Neural cell (in vitro differentiated cells): Measurements from ENCODE around the gene OR51M1. TPM values are rescaled to one million over a fixed set of nuclear protein-coding genes. Genes with fewer than 3 reads are reported as not detected.
"Not testable (repeated sequence)": the region's sequence is repeated elsewhere in the genome, so short reads cannot be mapped to it uniquely, and the experiment has no call there.

Experiments
- H2AFZ ChIP-seq: fragments of 200-600, 300-800 bp; sonication (generic), shearing (Covaris generic); 2 replicates; pipeline ENCODE4 v1.6.0; 2014; ENCODE audit warnings: low read depth, mild to moderate bottlenecking, antibody characterized with exemption, low read length, moderate library complexity
- H3F3A ChIP-seq: fragments of 200-600 bp; shearing (Covaris generic); 2 replicates; pipeline ENCODE4 v1.6.1; 2016; ENCODE audit warnings: mild to moderate bottlenecking, moderate library complexity, mixed read lengths, antibody characterized with exemption, low read length; ENCODE audit not compliant: insufficient read depth, poor library complexity, severe bottlenecking
- H3K27ac ChIP-seq: fragments of 200-600, 300-800 bp; sonication (generic), shearing (Covaris generic); 2 replicates; pipeline ENCODE4 v1.5.1; 2014; ENCODE audit warnings: mild to moderate bottlenecking, low read length, moderate library complexity
- H3K27me3 ChIP-seq: fragments of 300-800, 200-600 bp; sonication (generic), shearing (Covaris generic); 2 replicates; pipeline ENCODE4 v1.6.0; 2014; ENCODE audit warnings: mild to moderate bottlenecking, low read depth, low read length, moderate library complexity; ENCODE audit not compliant: insufficient read depth
- H3K36me3 ChIP-seq: fragments of 300-800, 200-600 bp; sonication (generic), shearing (Covaris generic); 2 replicates; pipeline ENCODE4 v1.5.1; 2014; ENCODE audit warnings: mild to moderate bottlenecking, antibody characterized with exemption, low read length, moderate library complexity; ENCODE audit not compliant: insufficient read depth
- H3K4me2 ChIP-seq: fragments of 300-800, 200-600 bp; sonication (generic), shearing (Covaris generic); 2 replicates; pipeline ENCODE4 v1.6.0; 2014; ENCODE audit warnings: mild to moderate bottlenecking, low read length
- H3K4me3 ChIP-seq: fragments of 300-800, 200-600 bp; sonication (generic), shearing (Covaris generic); 2 replicates; pipeline ENCODE4 v1.5.1; 2014; ENCODE audit warnings: mild to moderate bottlenecking, low read length, moderate library complexity
- H3K79me2 ChIP-seq: fragments of 200-600 bp; shearing (Covaris generic); replicated peaks from 2 replicates; pipeline ENCODE4 v1.6.0; 2014; ENCODE audit warnings: mild to moderate bottlenecking, low read length, moderate library complexity; ENCODE audit not compliant: insufficient read depth
- H3K9ac ChIP-seq: fragments of 300-800, 200-600 bp; sonication (generic), shearing (Covaris generic); 2 replicates; pipeline ENCODE4 v1.6.1; 2016; ENCODE audit warnings: mild to moderate bottlenecking, low read length, mixed read lengths
- H3K9me2 ChIP-seq: fragments of 200-600 bp; shearing (Covaris generic); 2 replicates; pipeline ENCODE4 v1.6.1; 2016; ENCODE audit warnings: mild to moderate bottlenecking, low read length, mixed read lengths; ENCODE audit not compliant: insufficient read depth
- H3K9me3 ChIP-seq: fragments of 200-600, 300-800 bp; sonication (generic), shearing (Covaris generic); 2 replicates; pipeline ENCODE4 v1.6.1; 2016; ENCODE audit warnings: mild to moderate bottlenecking, mixed run types, low read length, moderate library complexity, mixed read lengths
- H4K20me1 ChIP-seq: fragments of 200-600 bp; shearing (Covaris generic); 2 replicates; pipeline ENCODE4 v1.6.1; 2016; ENCODE audit warnings: mild to moderate bottlenecking, mixed run types; ENCODE audit not compliant: insufficient read depth
- CTCF ChIP-seq: fragments of 450-650 bp; IDR thresholded peaks from 2 replicates; pipeline ENCODE4 v1.5.1; 2014; ENCODE audit warnings: antibody characterized with exemption, mild to moderate bottlenecking, moderate library complexity; ENCODE audit not compliant: poor library complexity, severe bottlenecking
- EP300 ChIP-seq: fragments of 450-650 bp; conservative IDR thresholded peaks from 2 replicates; pipeline ENCODE4 v1.6.1; 2014; ENCODE audit warnings: antibody characterized with exemption, mild to moderate bottlenecking, moderate library complexity; ENCODE audit not compliant: poor library complexity, severe bottlenecking
- EZH2 ChIP-seq: fragments of 200-600, 300-800 bp; shearing (Covaris generic), sonication (generic); IDR thresholded peaks from 2 replicates; pipeline ENCODE4 v1.6.1; 2014; ENCODE audit warnings: antibody characterized with exemption, low read length, borderline replicate concordance, mild to moderate bottlenecking; ENCODE audit not compliant: insufficient read depth, poor library complexity, severe bottlenecking
- MXI1 ChIP-seq: fragments of 450-650 bp; conservative IDR thresholded peaks from 2 replicates; pipeline ENCODE4 v1.6.1; 2014; ENCODE audit warnings: antibody characterized with exemption, mild to moderate bottlenecking; ENCODE audit not compliant: poor library complexity, severe bottlenecking
- POLR2AphosphoS5 ChIP-seq: IDR thresholded peaks from 2 replicates; pipeline ENCODE4 v1.6.1; 2012
- RAD21 ChIP-seq: fragments of 450-650 bp; conservative IDR thresholded peaks from 2 replicates; pipeline ENCODE4 v1.6.1; 2014; ENCODE audit warnings: antibody characterized with exemption, mild to moderate bottlenecking, moderate library complexity
- REST ChIP-seq: IDR thresholded peaks from 2 replicates; pipeline ENCODE4 v1.6.1; 2012; ENCODE audit warnings: borderline replicate concordance
- SMC3 ChIP-seq: fragments of 450-650 bp; conservative IDR thresholded peaks from 2 replicates; pipeline ENCODE4 v1.6.1; 2014; ENCODE audit warnings: antibody characterized with exemption, mild to moderate bottlenecking, moderate library complexity; ENCODE audit not compliant: poor library complexity
- TAF1 ChIP-seq: IDR thresholded peaks from 2 replicates; pipeline ENCODE4 v1.6.1; 2012; ENCODE audit warnings: low read depth
- polyA plus RNA-seq: library from polyadenylated mRNA; depleted of rRNA; stranded (reverse); fragments of >200 nt; gene quantifications from 2 replicates; pipeline ENCODE4 v1.2.3, GENCODE V29; 2014

Gene OR51M1
- polyA plus RNA-seq, 1 donor from 2014 or later: not detected

GRCh38 chr11:5336331-5336730 is 47.3 kb upstream of the OR51M1 start:
- no peak overlapping the region for H3K4me2 ChIP-seq
- H3K9me2 ChIP-seq: no peaks in the 10 kb centered on the region
- no peak overlapping the region for H3K9ac ChIP-seq
- H3K27me3 ChIP-seq: no peaks in the 10 kb centered on the region
- TF ChIP-seq CTCF: no peak
- no peak for TF ChIP-seq SMC3
- TF ChIP-seq MXI1: no peak
- no peak for TF ChIP-seq POLR2AphosphoS5
- no peak for TF ChIP-seq REST
- no peak for TF ChIP-seq EZH2
- no peak for TF ChIP-seq RAD21
- no peak for TF ChIP-seq EP300
- no peak for TF ChIP-seq TAF1
- H3F3A ChIP-seq: no peaks in the 10 kb centered on the region
- no peaks in the 10 kb centered on the region for H3K36me3 ChIP-seq
- no peaks in the 10 kb centered on the region for H3K9me3 ChIP-seq
- H3K27ac ChIP-seq: no peak overlapping the region
- no peak overlapping the region for H2AFZ ChIP-seq
- H4K20me1 ChIP-seq: no peaks in the 10 kb centered on the region
- H3K4me3 ChIP-seq: no peak overlapping the region
- H3K79me2 ChIP-seq: no peaks in the 10 kb centered on the region

- H2AFZ ChIP-seq, H3K9me2 ChIP-seq, H3K4me2 ChIP-seq, H3F3A ChIP-seq, H3K27me3 ChIP-seq, H3K79me2 ChIP-seq, H3K27ac ChIP-seq, H3K36me3 ChIP-seq, H4K20me1 ChIP-seq, H3K4me3 ChIP-seq, H3K9me3 ChIP-seq, H3K9ac ChIP-seq: not testable (repeated sequence)
These were observed 46.4 kb upstream of the OR51M1 start for GRCh38 chr11:5337253-5337652.

GRCh38 chr11:5339771-5340322 is 43.8 kb upstream of the OR51M1 start:
- no peak overlapping the region for H3K9ac ChIP-seq
- no peak overlapping the region for H3K4me2 ChIP-seq
- H3K9me2 ChIP-seq: no peaks in the 10 kb centered on the region
- no peak overlapping the region for H3K4me3 ChIP-seq
- no peaks in the 10 kb centered on the region for H3K36me3 ChIP-seq
- H3K79me2 ChIP-seq: no peaks in the 10 kb centered on the region
- TF ChIP-seq MXI1 (no peak), TAF1 (no peak), CTCF (no peak), EP300 (no peak), REST (no peak), SMC3 (no peak), EZH2 (no peak), POLR2AphosphoS5 (no peak), RAD21 (no peak)
- H3K9me3 ChIP-seq: no peaks in the 10 kb centered on the region
- no peaks in the 10 kb centered on the region for H4K20me1 ChIP-seq
- H2AFZ ChIP-seq: no peak overlapping the region
- H3K27ac ChIP-seq: no peak overlapping the region
- H3K27me3 ChIP-seq: no peaks in the 10 kb centered on the region
- no peaks in the 10 kb centered on the region for H3F3A ChIP-seq
